Colonic mucosa (tissue), 4 donors: ENCODE results near the gene TMIGD1. TPM values are rescaled to one million over a fixed set of nuclear protein-coding genes. Genes with fewer than 3 reads are reported as not detected.
A peak's percentile ranks its signal among the peaks of the same experiment; 100 is the strongest.

Experiments used
- DNase-seq: peaks from one replicate; pipeline ENCODE4 v3.0.0-alpha.2; 2020
- H3K27ac ChIP-seq: fragments of 200-600 bp; one replicate; pipeline ENCODE4 v1.8.0; 2021
- H3K27me3 ChIP-seq: fragments of 200-600 bp; one replicate; pipeline ENCODE4 v1.8.0; 2021
- H3K36me3 ChIP-seq: fragments of 200-600 bp; one replicate; pipeline ENCODE4 v1.8.0; 2021
- H3K4me1 ChIP-seq: fragments of 200-600 bp; one replicate; pipeline ENCODE4 v1.8.0; 2021; ENCODE audit warnings: mild to moderate bottlenecking
- H3K4me3 ChIP-seq: fragments of 200-600 bp; one replicate; pipeline ENCODE4 v1.8.0; 2021
- H3K9ac ChIP-seq, 2 donors: one replicate each; pipeline ENCODE4 v1.7.0; 2013; ENCODE audit warnings: control low read depth in 2 of 2, low read depth in 2 of 2, low read length in 2 of 2
- H3K9me3 ChIP-seq: fragments of 200-600 bp; one replicate; pipeline ENCODE4 v1.8.0; 2021
- CTCF ChIP-seq: fragments of 200-600 bp; IDR thresholded peaks from one replicate; pipeline ENCODE4 v1.8.0; 2022; ENCODE audit warnings: antibody characterized with exemption, mild to moderate bottlenecking
- intact Hi-C: fragments of 100-400 bp; cut with DNase I; formaldehyde crosslinking; loops from one replicate; pipeline ENCODE4 v1.14.1; 2022
- total RNA-seq, 2 donors: library from RNA; stranded (reverse); fragmentation: NEBNext Ultra II Directional in 1 of 2; extraction: Animal tissue kit (Norgen Biotek cat#: 25700) in 1 of 2; gene quantifications; one replicate each; pipeline ENCODE4 v1.2.1, GENCODE V29; 2021
- donor health status: healthy.
- donor health status: DM: no; HTN: no; CAD: no.
- donor health status: DM: no; HTN: no; CAD: no.

TMIGD1 gene
- total RNA-seq, 2 donors from 2014 or later, result 14.4 to 107 TPM

- Histone ChIP-seq H3K36me3 (no peaks in the 10 kb centered on the region), H3K9me3 (no peaks in the 10 kb centered on the region), H3K4me1 (peaks cover 4% of the 10 kb centered on the region), H3K27ac (peak overlapping the region; percentile 88), H3K4me3 (peak overlapping the region; percentile 97), H3K27me3 (no peaks in the 10 kb centered on the region), H3K9ac (peak overlapping the region; percentile 57 to 77)
- intact Hi-C loops, result no loop called here
- TF ChIP-seq CTCF, result no peak
- DNase-seq, result peak; percentile 34
These were observed 45.5 kb upstream of the TMIGD1 start for GRCh38 chr17:30379303-30379902.

- Histone ChIP-seq H3K9ac (peak within 1 kb of the TSS; percentile 57 to 77), H3K36me3 (no peaks in the 10 kb centered on the region), H3K4me3 (peak within 1 kb of the TSS; percentile 97), H3K27ac (peak within 1 kb of the TSS; percentile 88), H3K4me1 (peaks cover 4% of the 10 kb centered on the region), H3K27me3 (no peaks in the 10 kb centered on the region), H3K9me3 (no peaks in the 10 kb centered on the region)
- intact Hi-C loops, result no loop called here
- TF ChIP-seq CTCF, result no peak
- peak; percentile 99 for DNase-seq
These were observed 45.0 kb upstream of the TMIGD1 start, which contains the start of gene CPD for GRCh38 chr17:30378825-30379302. Gene CPD, plus strand, starts transcription at chr17:30378927. Its CDS starts 54 bp downstream, at chr17:30378981.

- peaks cover 4% of the 10 kb centered on the region for H3K4me1 ChIP-seq
- intact Hi-C loops, result no loop called here
- peak overlapping the region; percentile 88 for H3K27ac ChIP-seq
- no peaks in the 10 kb centered on the region for H3K9me3 ChIP-seq
- peak; percentile 15 for TF ChIP-seq CTCF
- peak overlapping the region; percentile 54 to 57 for H3K9ac ChIP-seq
- H3K36me3 ChIP-seq, result no peaks in the 10 kb centered on the region
- H3K4me3 ChIP-seq, result peak overlapping the region; percentile 97
- H3K27me3 ChIP-seq, result no peaks in the 10 kb centered on the region
- peak; percentile 51 for DNase-seq
These were observed 44.5 kb upstream of the TMIGD1 start for GRCh38 chr17:30378241-30378824.

GRCh38 chr17:30377574-30378240 is 43.9 kb upstream of the TMIGD1 start:
- Histone ChIP-seq H3K4me1 (peaks cover 4% of the 10 kb centered on the region), H3K4me3 (peak overlapping the region; percentile 97)

More at GRCh38 chr17:30377574-30378240, 43.9 kb upstream of the TMIGD1 start:
- no peak for TF ChIP-seq CTCF
- peak overlapping the region; percentile 88 for H3K27ac ChIP-seq
- no peak for DNase-seq
- H3K36me3 ChIP-seq, result no peaks in the 10 kb centered on the region
- no peaks in the 10 kb centered on the region for H3K9me3 ChIP-seq
- H3K9ac ChIP-seq, result peak overlapping the region; percentile 54 to 57
- intact Hi-C loops, result no loop called here
- no peaks in the 10 kb centered on the region for H3K27me3 ChIP-seq
